Measurements from ENCODE around the gene FSIP2. TPM values are rescaled to one million over a fixed set of nuclear protein-coding genes. Genes with fewer than 3 reads are reported as not detected.
A peak's percentile ranks its signal among the peaks of the same experiment; 100 is the strongest.

FSIP2 gene
- total RNA-seq, 2 experiments from 2014 or later, result 0.14 TPM; not detected in 1

GRCh38 chr2:185771396-185771795, 32.8 kb downstream of the FSIP2 start:
- DNase-seq, result peak; percentile 5
- H3K4me3 Mint-ChIP-seq, result no peak overlapping the region
- intact Hi-C loops (cut with micrococcal nuclease), result no loop called here

GRCh38 chr2:185780890-185781289, 42.3 kb downstream of the FSIP2 start:
- no peaks in the 10 kb centered on the region for H3K36me3 Mint-ChIP-seq (ENCODE audit: low read depth)
- intact Hi-C loops (cut with micrococcal nuclease), result no loop called here
- no peak for DNase-seq
- no peaks in the 10 kb centered on the region for H3K27me3 Mint-ChIP-seq
- no peaks in the 10 kb centered on the region for H3K9me3 Mint-ChIP-seq
- CTCF ChIA-PET, result no interaction called here
- POLR2A ChIA-PET, result no interaction called here
- H3K4me1 Mint-ChIP-seq (ENCODE audit: low read depth), result no peaks in the 10 kb centered on the region
- no peak for TF ChIP-seq CTCF (IDR thresholded peaks at IDR 0.05)
- H3K4me3 Mint-ChIP-seq, result no peak overlapping the region
- no peak for ATAC-seq
- no peak overlapping the region for H3K27ac Mint-ChIP-seq

More at GRCh38 chr2:185771396-185771795, 32.8 kb downstream of the FSIP2 start:
- H3K27me3 Mint-ChIP-seq, result no peaks in the 10 kb centered on the region
- H3K36me3 Mint-ChIP-seq (ENCODE audit: low read depth), result no peaks in the 10 kb centered on the region
- CTCF ChIA-PET, result no interaction called here
- no peak for TF ChIP-seq CTCF (IDR thresholded peaks at IDR 0.05)
- no peaks in the 10 kb centered on the region for H3K4me1 Mint-ChIP-seq (ENCODE audit: low read depth)
- POLR2A ChIA-PET, result interaction anchor here (0.9 kb wide), 1 partner anchor 60 kb away, joined by 3 read pairs; no protein-coding TSS in a partner anchor
- no peak overlapping the region for H3K27ac Mint-ChIP-seq
- no peak for ATAC-seq
- H3K9me3 Mint-ChIP-seq, result peaks cover 57% of the 10 kb centered on the region

- intact Hi-C loops (cut with micrococcal nuclease), result no loop called here
Observed at GRCh38 chr2:185782223-185782769, 43.7 kb downstream of the FSIP2 start.

GRCh38 chr2:185785156-185785555, 46.6 kb downstream of the FSIP2 start:
- H3K9me3 Mint-ChIP-seq, result no peaks in the 10 kb centered on the region
- no peak overlapping the region for H3K27ac Mint-ChIP-seq
- H3K36me3 Mint-ChIP-seq (ENCODE audit: low read depth), result no peaks in the 10 kb centered on the region
- no peaks in the 10 kb centered on the region for H3K4me1 Mint-ChIP-seq (ENCODE audit: low read depth)
- no peak for ATAC-seq
- ChIA-PET CTCF (interaction anchor here (1.7 kb wide), 1 partner anchor 17 kb away, joined by 4 read pairs; no protein-coding TSS in a partner anchor), POLR2A (no interaction called here)
- H3K4me3 Mint-ChIP-seq, result no peak overlapping the region
- intact Hi-C loops (cut with micrococcal nuclease), result no loop called here
- H3K27me3 Mint-ChIP-seq, result no peaks in the 10 kb centered on the region
- DNase-seq, result no peak
- TF ChIP-seq CTCF (IDR thresholded peaks at IDR 0.05), result no peak

More at GRCh38 chr2:185782223-185782769, 43.7 kb downstream of the FSIP2 start:
- no peak for TF ChIP-seq CTCF (IDR thresholded peaks at IDR 0.05)
- no peaks in the 10 kb centered on the region for H3K9me3 Mint-ChIP-seq
- H3K4me1 Mint-ChIP-seq (ENCODE audit: low read depth), result no peaks in the 10 kb centered on the region
- CTCF ChIA-PET, result no interaction called here
- no peaks in the 10 kb centered on the region for H3K36me3 Mint-ChIP-seq (ENCODE audit: low read depth)
- POLR2A ChIA-PET, result no interaction called here
- no peak for DNase-seq
- no peak overlapping the region for H3K4me3 Mint-ChIP-seq
- H3K27me3 Mint-ChIP-seq, result no peaks in the 10 kb centered on the region
- ATAC-seq, result no peak
- H3K27ac Mint-ChIP-seq, result no peak overlapping the region

GRCh38 chr2:185785851-185786473, 47.4 kb downstream of the FSIP2 start:
- Mint-ChIP-seq H3K4me3 (no peak overlapping the region), H3K4me1 (ENCODE audit: low read depth) (no peaks in the 10 kb centered on the region), H3K36me3 (ENCODE audit: low read depth) (no peaks in the 10 kb centered on the region), H3K9me3 (no peaks in the 10 kb centered on the region), H3K27me3 (no peaks in the 10 kb centered on the region), H3K27ac (no peak overlapping the region)
- no peak for TF ChIP-seq CTCF (IDR thresholded peaks at IDR 0.05)
- intact Hi-C loops (cut with micrococcal nuclease), result no loop called here
- CTCF ChIA-PET, result interaction anchor here (1.7 kb wide), 1 partner anchor 16 kb away, joined by 4 read pairs; no protein-coding TSS in a partner anchor
- no peak for ATAC-seq
- no peak for DNase-seq
- POLR2A ChIA-PET, result no interaction called here
